Measurements from ENCODE around the gene ENTPD8.

Gene ENTPD8

GRCh38 chr9:137404961-137405567 lies 36.1 kb downstream of the ENTPD8 start:
- Histone ChIP-seq H3K9ac (ENCODE audit: low read depth, low read length, poor library complexity) (no peak overlapping the region), H3K27ac (replicated peaks; ENCODE audit: low read length) (no peak overlapping the region), H4K8ac (ENCODE audit: low read depth, low read length) (no peak overlapping the region), H3K4me3 (ENCODE audit: low read length in 2 of 2) (no peak overlapping the region), H2AFZ (ENCODE audit: low read length) (no peak overlapping the region), H2BK120ac (ENCODE audit: low read depth, low read length) (no peak overlapping the region), H3K23ac (ENCODE audit: low read depth, low read length, poor library complexity) (no peak overlapping the region), H2BK5ac (ENCODE audit: low read length) (peak overlapping the region; percentile 24), H2AK5ac (ENCODE audit: low read depth, low read length) (peak overlapping the region; percentile 89), H3K36me3 (replicated peaks in 1 of 2; ENCODE audit: control insufficient read depth in 2 of 2, insufficient read depth in 2 of 2, low read length in 2 of 2) (peaks cover 0 to 3% of the 10 kb centered on the region in 2 donors), H3K4ac (ENCODE audit: low read length) (no peak overlapping the region), H3K4me2 (ENCODE audit: insufficient read depth, low read length, poor library complexity, severe bottlenecking) (no peak overlapping the region), H2BK15ac (ENCODE audit: low read length) (no peak overlapping the region), H3K79me1 (ENCODE audit: low read depth, low read length) (peaks cover 9% of the 10 kb centered on the region), H4K91ac (ENCODE audit: low read depth, low read length, poor library complexity) (no peak overlapping the region), H3K27me3 (ENCODE audit: control insufficient read depth in 3 of 3, insufficient read depth in 3 of 3, low read depth in 1 of 3, low read length in 3 of 3) (peaks cover 0 to 5% (median 0%) of the 10 kb centered on the region in 3 experiments), H3K9me3 (replicated peaks in 1 of 2; ENCODE audit: control insufficient read depth in 2 of 2, insufficient read depth in 1 of 2, low read depth in 1 of 2, low read length in 2 of 2) (peaks cover 0 to 2% of the 10 kb centered on the region in 2 donors), H3K4me1 (ENCODE audit: control insufficient read depth in 2 of 2, insufficient read depth in 1 of 2, low read depth in 1 of 2, low read length in 2 of 2) (peaks cover 10 to 11% of the 10 kb centered on the region in 2 donors), H2BK12ac (ENCODE audit: low read length) (peak overlapping the region; percentile 22), H3K14ac (ENCODE audit: low read length) (no peak overlapping the region), H3K18ac (ENCODE audit: low read length) (peak overlapping the region; percentile 52)
- WGBS, 2 donors (ENCODE audit: extremely low coverage in 2 of 2, insufficient read length in 2 of 2, insufficient replicate concordance in 1 of 2): no CpG with 5 or more reads among the region's 24 CpGs
- no peak for DNase-seq (ENCODE audit: low spot score)

- H3K27me3 ChIP-seq (ENCODE audit: control insufficient read depth in 3 of 3, insufficient read depth in 3 of 3, low read depth in 1 of 3, low read length in 3 of 3): peaks cover 0 to 5% (median 0%) of the 10 kb centered on the region in 3 experiments
- no peak overlapping the region for H2BK120ac ChIP-seq (ENCODE audit: low read depth, low read length)
- H4K8ac ChIP-seq (ENCODE audit: low read depth, low read length): no peak overlapping the region
- H3K18ac ChIP-seq (ENCODE audit: low read length): peak overlapping the region; percentile 28
- no peak overlapping the region for H4K91ac ChIP-seq (ENCODE audit: low read depth, low read length, poor library complexity)
- no peak overlapping the region for H3K14ac ChIP-seq (ENCODE audit: low read length)
- H2BK15ac ChIP-seq (ENCODE audit: low read length): no peak overlapping the region
- peak overlapping the region; percentile 53 for H2BK5ac ChIP-seq (ENCODE audit: low read length)
- no peak overlapping the region for H3K9ac ChIP-seq (ENCODE audit: low read depth, low read length, poor library complexity)
- WGBS, 2 donors (ENCODE audit: extremely low coverage in 2 of 2, insufficient read length in 2 of 2, insufficient replicate concordance in 1 of 2): no CpG with 5 or more reads among the region's 15 CpGs
- H3K4ac ChIP-seq (ENCODE audit: low read length): no peak overlapping the region
- peak overlapping the region; percentile 70 for H2AK5ac ChIP-seq (ENCODE audit: low read depth, low read length)
- peaks cover 10 to 13% of the 10 kb centered on the region in 2 donors for H3K4me1 ChIP-seq (ENCODE audit: control insufficient read depth in 2 of 2, insufficient read depth in 1 of 2, low read depth in 1 of 2, low read length in 2 of 2)
- no peak overlapping the region for H3K4me3 ChIP-seq (ENCODE audit: low read length in 2 of 2)
- peaks cover 0 to 3% of the 10 kb centered on the region in 2 donors for H3K36me3 ChIP-seq (replicated peaks in 1 of 2; ENCODE audit: control insufficient read depth in 2 of 2, insufficient read depth in 2 of 2, low read length in 2 of 2)
- no peak overlapping the region for H2BK12ac ChIP-seq (ENCODE audit: low read length)
- H3K9me3 ChIP-seq (replicated peaks in 1 of 2; ENCODE audit: control insufficient read depth in 2 of 2, insufficient read depth in 1 of 2, low read depth in 1 of 2, low read length in 2 of 2): peaks cover 2 to 3% of the 10 kb centered on the region in 2 donors
- H3K79me1 ChIP-seq (ENCODE audit: low read depth, low read length): peaks cover 14% of the 10 kb centered on the region
- H2AFZ ChIP-seq (ENCODE audit: low read length): no peak overlapping the region
- DNase-seq (ENCODE audit: low spot score): no peak
- H3K23ac ChIP-seq (ENCODE audit: low read depth, low read length, poor library complexity): peak overlapping the region; percentile 20
- H3K4me2 ChIP-seq (ENCODE audit: insufficient read depth, low read length, poor library complexity, severe bottlenecking): no peak overlapping the region
- H3K27ac ChIP-seq (replicated peaks; ENCODE audit: low read length): no peak overlapping the region
Measured at GRCh38 chr9:137403269-137403668, 37.9 kb downstream of the ENTPD8 start.

- no peak overlapping the region for H3K4me2 ChIP-seq (ENCODE audit: insufficient read depth, low read length, poor library complexity, severe bottlenecking)
- H2BK15ac ChIP-seq (ENCODE audit: low read length): no peak overlapping the region
- no peak overlapping the region for H2BK12ac ChIP-seq (ENCODE audit: low read length)
- no peak overlapping the region for H3K27ac ChIP-seq (replicated peaks; ENCODE audit: low read length)
- no peak overlapping the region for H3K14ac ChIP-seq (ENCODE audit: low read length)
- H3K4ac ChIP-seq (ENCODE audit: low read length): no peak overlapping the region
- no peak overlapping the region for H3K4me3 ChIP-seq (ENCODE audit: low read length in 2 of 2)
- DNase-seq (ENCODE audit: low spot score): no peak
- WGBS, 2 donors (ENCODE audit: extremely low coverage in 2 of 2, insufficient read length in 2 of 2, insufficient replicate concordance in 1 of 2): no CpG with 5 or more reads among the region's 11 CpGs
- H4K8ac ChIP-seq (ENCODE audit: low read depth, low read length): no peak overlapping the region
- peaks cover 14% of the 10 kb centered on the region for H3K79me1 ChIP-seq (ENCODE audit: low read depth, low read length)
- no peak overlapping the region for H2AFZ ChIP-seq (ENCODE audit: low read length)
- peak overlapping the region; percentile 53 for H2BK5ac ChIP-seq (ENCODE audit: low read length)
- H3K9me3 ChIP-seq (replicated peaks in 1 of 2; ENCODE audit: control insufficient read depth in 2 of 2, insufficient read depth in 1 of 2, low read depth in 1 of 2, low read length in 2 of 2): peaks cover 2 to 5% of the 10 kb centered on the region in 2 donors
- H3K9ac ChIP-seq (ENCODE audit: low read depth, low read length, poor library complexity): no peak overlapping the region
- peaks cover 10% of the 10 kb centered on the region in 2 donors for H3K4me1 ChIP-seq (ENCODE audit: control insufficient read depth in 2 of 2, insufficient read depth in 1 of 2, low read depth in 1 of 2, low read length in 2 of 2)
- no peak overlapping the region for H2BK120ac ChIP-seq (ENCODE audit: low read depth, low read length)
- H3K27me3 ChIP-seq (ENCODE audit: control insufficient read depth in 3 of 3, insufficient read depth in 3 of 3, low read depth in 1 of 3, low read length in 3 of 3): peaks cover 0 to 5% (median 0%) of the 10 kb centered on the region in 3 experiments
- no peak overlapping the region for H2AK5ac ChIP-seq (ENCODE audit: low read depth, low read length)
- H3K18ac ChIP-seq (ENCODE audit: low read length): no peak overlapping the region
- H3K23ac ChIP-seq (ENCODE audit: low read depth, low read length, poor library complexity): peak overlapping the region; percentile 20
- no peak overlapping the region for H4K91ac ChIP-seq (ENCODE audit: low read depth, low read length, poor library complexity)
- peaks cover 0 to 3% of the 10 kb centered on the region in 2 donors for H3K36me3 ChIP-seq (replicated peaks in 1 of 2; ENCODE audit: control insufficient read depth in 2 of 2, insufficient read depth in 2 of 2, low read length in 2 of 2)
Measured at GRCh38 chr9:137402746-137403145, 38.4 kb downstream of the ENTPD8 start.

GRCh38 chr9:137398561-137399468 lies 42.3 kb downstream of the ENTPD8 start:
- Histone ChIP-seq H2AFZ (ENCODE audit: low read length) (no peak overlapping the region), H3K4me2 (ENCODE audit: insufficient read depth, low read length, poor library complexity, severe bottlenecking) (no peak overlapping the region), H4K91ac (ENCODE audit: low read depth, low read length, poor library complexity) (no peak overlapping the region), H3K4ac (ENCODE audit: low read length) (no peak overlapping the region), H3K27me3 (ENCODE audit: control insufficient read depth in 3 of 3, insufficient read depth in 3 of 3, low read depth in 1 of 3, low read length in 3 of 3) (peaks cover 0 to 2% (median 0%) of the 10 kb centered on the region in 3 experiments), H2BK120ac (ENCODE audit: low read depth, low read length) (no peak overlapping the region), H3K36me3 (replicated peaks in 1 of 2; ENCODE audit: control insufficient read depth in 2 of 2, insufficient read depth in 2 of 2, low read length in 2 of 2) (peaks cover 0 to 3% of the 10 kb centered on the region in 2 donors), H2AK5ac (ENCODE audit: low read depth, low read length) (peak overlapping the region; percentile 68), H3K27ac (replicated peaks; ENCODE audit: low read length) (no peak overlapping the region), H3K18ac (ENCODE audit: low read length) (no peak overlapping the region), H4K8ac (ENCODE audit: low read depth, low read length) (no peak overlapping the region), H3K4me1 (ENCODE audit: control insufficient read depth in 2 of 2, insufficient read depth in 1 of 2, low read depth in 1 of 2, low read length in 2 of 2) (peaks cover 3 to 6% of the 10 kb centered on the region in 2 donors), H2BK5ac (ENCODE audit: low read length) (no peak overlapping the region), H2BK15ac (ENCODE audit: low read length) (peak overlapping the region; percentile 67), H3K4me3 (ENCODE audit: low read length in 2 of 2) (no peak overlapping the region), H2BK12ac (ENCODE audit: low read length) (no peak overlapping the region), H3K9ac (ENCODE audit: low read depth, low read length, poor library complexity) (peak overlapping the region; percentile 81), H3K14ac (ENCODE audit: low read length) (peak overlapping the region; percentile 96), H3K9me3 (replicated peaks in 1 of 2; ENCODE audit: control insufficient read depth in 2 of 2, insufficient read depth in 1 of 2, low read depth in 1 of 2, low read length in 2 of 2) (peaks cover 5 to 6% of the 10 kb centered on the region in 2 donors), H3K23ac (ENCODE audit: low read depth, low read length, poor library complexity) (peak overlapping the region; percentile 85), H3K79me1 (ENCODE audit: low read depth, low read length) (peaks cover 4% of the 10 kb centered on the region)
- WGBS, 2 donors (ENCODE audit: extremely low coverage in 2 of 2, insufficient read length in 2 of 2, insufficient replicate concordance in 1 of 2): no CpG with 5 or more reads among the region's 60 CpGs
- DNase-seq (ENCODE audit: low spot score): no peak
